H4 (cell line): ENCODE results near the gene KPNA1. TPM values are rescaled to one million over a fixed set of nuclear protein-coding genes. Genes with fewer than 3 reads are reported as not detected.

Experiments used
- DNase-seq: peaks from one replicate; pipeline ENCODE4 v3.0.0-alpha.2; 2015; ENCODE audit warnings: low spot score
- total RNA-seq: library from RNA; depleted of rRNA; stranded (reverse); fragments of >200 nt; shearing (Covaris generic); gene quantifications from 2 replicates; pipeline ENCODE4 v1.2.3, GENCODE V29; 2014

The KPNA1 gene
- total RNA-seq, 1 experiment from 2014 or later: 43.5 TPM

- DNase-seq: peak; percentile 37
Observed at GRCh38 chr3:122415104-122415744, 99.5 kb downstream of the KPNA1 start.

- no peak for DNase-seq
Observed at GRCh38 chr3:122414391-122414790, 100.3 kb downstream of the KPNA1 start.

- DNase-seq: no peak
Observed at GRCh38 chr3:122410639-122411038, 104.1 kb downstream of the KPNA1 start.

GRCh38 chr3:122410111-122410510, 104.6 kb downstream of the KPNA1 start:
- DNase-seq: no peak

GRCh38 chr3:122409446-122409845, 105.3 kb downstream of the KPNA1 start:
- no peak for DNase-seq

- DNase-seq: no peak
Observed at GRCh38 chr3:122407946-122408345, 106.8 kb downstream of the KPNA1 start.

DNA sequence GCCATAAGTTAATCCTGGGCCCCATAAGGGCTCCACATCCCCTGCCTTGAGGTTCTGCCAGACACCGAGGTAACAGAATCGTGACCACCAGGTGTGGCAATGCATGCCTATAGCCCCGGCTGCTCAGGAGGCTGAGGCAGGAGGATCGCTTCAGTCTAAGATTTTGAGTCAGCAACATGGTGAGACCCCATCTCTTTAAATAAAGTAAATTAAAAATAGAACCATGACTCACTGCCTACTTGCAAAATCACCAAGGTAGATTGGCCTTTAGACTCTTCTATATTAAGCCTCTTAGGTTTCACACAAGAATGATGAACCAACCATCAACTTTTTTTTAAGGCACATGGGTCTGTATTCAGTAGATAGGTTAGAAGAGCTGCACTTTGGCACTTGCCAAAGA, 108.5 kb downstream of the KPNA1 start:
- no peak for DNase-seq

GRCh38 chr3:122405015-122405414, 109.7 kb downstream of the KPNA1 start:
- no peak for DNase-seq

GRCh38 chr3:122403489-122403888, 111.2 kb downstream of the KPNA1 start:
- DNase-seq: no peak

DNA sequence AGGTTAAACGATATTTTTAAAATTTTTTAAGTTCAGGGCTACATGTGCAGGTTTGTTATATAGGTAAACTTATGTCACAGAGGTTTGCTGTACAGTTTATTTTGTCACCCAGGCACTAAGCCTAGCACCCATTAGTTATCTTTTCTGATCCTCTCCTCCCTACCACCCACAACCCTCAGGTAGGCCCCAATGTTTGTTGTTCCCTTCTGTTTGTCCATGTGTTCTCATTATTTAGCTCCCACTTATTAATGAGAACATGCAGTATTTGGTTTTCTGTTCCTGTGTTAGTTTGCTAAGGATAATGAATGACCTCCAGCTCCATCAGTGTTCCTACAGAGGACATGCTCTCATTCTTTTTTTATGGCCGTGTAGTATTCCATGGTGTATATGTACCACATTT, 115.8 kb downstream of the KPNA1 start:
- DNase-seq: no peak

DNA sequence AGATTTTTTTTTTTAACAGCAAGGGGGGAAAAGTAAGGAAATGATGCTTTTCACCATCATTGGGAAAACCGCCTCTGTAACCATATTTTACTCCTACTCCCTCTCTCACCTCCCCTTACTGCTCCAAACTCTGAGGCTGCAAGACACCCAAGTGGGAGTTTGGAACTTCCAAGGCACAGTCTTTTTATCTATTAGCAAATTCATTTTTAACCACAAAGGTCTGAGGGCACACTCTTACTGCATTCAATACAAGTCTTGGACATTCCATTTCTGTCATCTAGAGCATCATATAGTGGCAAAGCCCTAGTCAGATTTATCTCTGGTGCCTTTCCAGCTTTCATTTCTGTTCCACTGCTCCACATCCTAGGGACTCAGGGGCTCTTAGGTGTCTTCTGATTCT, 117.5 kb downstream of the KPNA1 start:
- no peak for DNase-seq

- DNase-seq: no peak
Observed at GRCh38 chr3:122396511-122396910, 118.2 kb downstream of the KPNA1 start.

GRCh38 chr3:122395582-122395981, 119.2 kb downstream of the KPNA1 start:
- DNase-seq: no peak

DNA sequence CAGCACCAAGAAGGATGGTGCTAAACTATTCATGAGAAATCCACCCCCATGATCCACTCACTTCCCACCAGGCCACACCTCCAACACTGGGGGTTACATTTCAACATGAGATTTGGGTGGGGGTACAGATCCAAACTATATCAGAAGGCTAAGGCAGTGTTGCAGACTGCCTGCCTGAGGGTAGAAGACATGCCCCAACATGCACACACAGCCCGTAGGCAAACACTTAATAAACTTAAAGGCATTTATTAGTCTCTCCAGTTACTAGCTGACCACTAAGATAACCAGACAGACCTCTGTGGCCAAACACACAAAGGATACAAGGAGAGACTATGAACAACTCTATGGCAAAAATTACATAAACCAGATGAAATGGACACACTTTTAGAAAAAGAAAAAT, 120.6 kb downstream of the KPNA1 start:
- DNase-seq: no peak

DNA sequence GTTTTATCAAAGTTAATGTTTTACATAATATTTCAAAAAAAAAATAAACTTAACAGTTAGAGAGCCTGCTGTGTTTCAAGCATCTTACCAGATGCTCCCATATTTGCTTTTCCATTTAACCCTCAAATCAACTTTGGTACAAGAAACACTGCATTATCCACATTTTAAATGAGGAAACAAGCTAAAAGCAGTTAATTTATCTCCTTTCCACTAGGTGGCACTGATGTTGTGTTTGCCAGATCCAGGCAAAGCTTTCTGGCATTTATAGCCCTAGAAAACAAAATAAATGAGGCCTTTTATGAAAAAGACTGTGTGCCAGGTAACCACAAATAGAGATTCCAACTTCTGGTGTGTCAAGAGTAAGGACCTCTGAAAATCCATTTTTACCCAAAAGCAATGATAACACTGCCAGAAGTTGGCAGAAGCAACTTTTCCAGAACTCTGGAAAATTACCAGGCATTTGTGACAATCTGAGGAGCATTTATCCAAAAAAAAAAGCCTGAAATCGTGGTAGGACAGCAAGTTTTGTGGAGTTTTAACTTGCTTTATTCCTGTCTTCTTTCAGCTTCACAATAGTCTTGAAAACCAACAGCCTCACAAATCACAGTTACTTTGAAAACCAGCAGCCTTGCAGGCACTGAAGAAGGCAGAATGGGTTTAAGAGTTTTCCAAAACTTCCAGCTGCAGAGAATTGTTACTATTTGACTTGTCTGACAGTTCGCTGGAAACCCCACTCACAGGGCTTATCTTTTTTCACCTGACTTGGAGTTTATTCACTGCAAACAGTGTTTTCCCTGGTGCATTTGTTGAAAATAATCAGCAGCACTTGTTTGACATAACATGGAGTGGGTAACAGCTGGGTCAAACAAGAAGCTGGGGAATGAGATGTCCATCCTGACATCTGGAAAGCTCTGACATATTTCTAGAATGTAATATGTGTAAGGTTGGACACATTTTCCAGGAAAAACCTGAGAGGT, 121.6 kb downstream of the KPNA1 start:
- peak; percentile 73 for DNase-seq

GRCh38 chr3:122391681-122392446, 122.9 kb downstream of the KPNA1 start:
- DNase-seq: no peak

- DNase-seq: no peak
Observed at GRCh38 chr3:122390665-122391064, 124.1 kb downstream of the KPNA1 start.

DNA sequence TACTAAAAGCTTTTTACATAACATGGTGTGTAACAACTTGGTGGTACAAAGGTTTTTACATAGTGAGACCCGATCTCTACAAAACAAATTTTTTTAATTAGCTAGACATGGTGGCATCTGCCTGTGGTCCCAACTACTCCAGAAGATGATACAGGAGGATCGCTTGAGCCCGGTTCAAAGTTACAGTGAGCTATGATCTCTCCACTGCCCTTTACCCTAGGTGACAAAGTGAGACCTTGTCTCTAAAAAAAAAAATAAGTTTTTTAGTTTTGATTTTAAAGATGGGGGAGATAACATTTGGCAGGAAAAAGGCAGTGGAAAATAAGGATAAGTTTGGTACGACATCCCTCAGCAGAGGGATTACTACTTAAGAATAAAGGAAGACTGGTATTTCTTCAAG, 124.8 kb downstream of the KPNA1 start:
- no peak for DNase-seq

- DNase-seq: no peak
Observed at GRCh38 chr3:122389197-122389596, 125.5 kb downstream of the KPNA1 start.

- no peak for DNase-seq
Observed at GRCh38 chr3:122387709-122388108, 127.0 kb downstream of the KPNA1 start.

DNA sequence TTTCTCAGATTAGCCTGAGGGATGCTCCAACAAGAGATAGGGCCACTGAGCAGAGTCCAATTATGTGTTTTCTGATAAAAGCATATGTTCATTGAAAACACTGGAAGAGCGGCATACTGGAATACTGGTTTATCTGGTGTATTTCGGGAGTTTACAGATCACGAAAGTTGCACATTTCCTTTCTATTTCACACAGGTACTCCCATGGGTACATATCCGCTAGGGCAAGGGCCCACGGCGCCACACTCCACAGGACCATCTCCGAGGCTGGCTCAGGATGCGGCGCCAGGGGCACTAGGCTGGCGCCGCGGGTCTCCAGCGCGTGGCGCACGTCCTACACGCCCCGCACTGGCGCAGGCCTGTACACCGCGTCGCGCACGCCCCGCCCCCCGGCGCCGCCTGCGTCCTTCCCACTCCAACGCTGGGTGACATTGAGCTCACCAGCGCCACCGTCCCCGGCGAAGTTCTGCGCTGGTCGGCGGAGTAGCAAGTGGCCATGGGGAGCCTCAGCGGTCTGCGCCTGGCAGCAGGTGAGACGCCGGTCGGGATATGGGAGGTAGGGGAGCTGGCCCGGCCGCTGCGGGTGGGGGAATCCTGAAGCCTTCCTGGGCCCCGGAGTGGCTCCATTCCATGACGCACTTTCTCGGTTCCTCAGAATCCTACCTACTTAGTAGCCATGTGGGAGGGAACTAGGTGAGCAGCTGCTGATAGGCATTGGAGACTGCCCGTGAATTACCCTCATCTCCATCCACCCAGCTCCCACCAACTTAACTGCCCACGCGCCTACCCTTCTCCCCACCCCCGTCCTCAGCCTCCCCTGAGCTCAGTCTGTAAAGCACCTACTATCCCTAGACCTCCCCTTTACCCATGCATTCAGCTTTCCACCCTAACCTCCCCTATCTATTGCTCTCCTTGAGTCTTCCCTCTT, 130.7 kb downstream of the KPNA1 start, which contains the start of gene FAM162A:
TSS of gene FAM162A (plus strand) at position 412 of the 927 bp plus-strand sequence. CDS start at position 496, 84 bp downstream.
- DNase-seq: peak; percentile 94
